GM21619 (cell line): ENCODE data around the gene KLHL36.
"Not testable (repeated sequence)": the region's sequence is repeated elsewhere in the genome, so short reads cannot be mapped to it uniquely, and the experiment has no call there.

ENCODE experiments used
- ATAC-seq: cut with Tn5 transposase; IDR thresholded peaks from one replicate; pipeline ENCODE4 v1.9.1; 2021; ENCODE audit not compliant: unreplicated experiment

The KLHL36 gene

GRCh38 chr16:84614968-84615813 lies 33.1 kb upstream of the KLHL36 start:
- no peak for ATAC-seq

- no peak for ATAC-seq
These were observed 31.8 kb upstream of the KLHL36 start for GRCh38 chr16:84616515-84616914.

- peak; percentile 35 for ATAC-seq
These were observed 31.1 kb upstream of the KLHL36 start for GRCh38 chr16:84617041-84617790.

GRCh38 chr16:84617791-84618580 lies 30.3 kb upstream of the KLHL36 start, which contains the start of gene COTL1:
Gene COTL1 (minus strand): TSS chr16:84618078. CDS start chr16:84617914, 164 bp downstream.
- ATAC-seq = peak; percentile 71

GRCh38 chr16:84618581-84619460 lies 29.5 kb upstream of the KLHL36 start:
- no peak for ATAC-seq

GRCh38 chr16:84620913-84621312 lies 27.4 kb upstream of the KLHL36 start:
- not testable (repeated sequence) for ATAC-seq

GRCh38 chr16:84625556-84625955 lies 22.8 kb upstream of the KLHL36 start:
- ATAC-seq = no peak

- ATAC-seq = no peak
These were observed 20.0 kb upstream of the KLHL36 start for GRCh38 chr16:84628226-84628731.

- no peak for ATAC-seq
These were observed 18.7 kb upstream of the KLHL36 start for GRCh38 chr16:84629580-84629979.

GRCh38 chr16:84630009-84630408 lies 18.3 kb upstream of the KLHL36 start:
- ATAC-seq = no peak

- ATAC-seq = no peak
These were observed 17.7 kb upstream of the KLHL36 start for GRCh38 chr16:84630446-84631152.

- ATAC-seq = no peak
These were observed 17.2 kb upstream of the KLHL36 start for GRCh38 chr16:84631153-84631466.

- no peak for ATAC-seq
These were observed 16.4 kb upstream of the KLHL36 start for GRCh38 chr16:84631886-84632285.

- ATAC-seq = not testable (repeated sequence)
These were observed 15.4 kb upstream of the KLHL36 start for GRCh38 chr16:84632862-84633261.

GRCh38 chr16:84633622-84634021 lies 14.7 kb upstream of the KLHL36 start:
- no peak for ATAC-seq

GRCh38 chr16:84635702-84636101 lies 12.6 kb upstream of the KLHL36 start:
- ATAC-seq = no peak

- ATAC-seq = no peak
These were observed 10.6 kb upstream of the KLHL36 start for GRCh38 chr16:84637709-84638108.

- no peak for ATAC-seq
These were observed 10.0 kb upstream of the KLHL36 start for GRCh38 chr16:84638231-84638806.

- no peak for ATAC-seq
These were observed 8.2 kb upstream of the KLHL36 start for GRCh38 chr16:84640145-84640544.
